ENCODE results near the gene RAD51AP2.
"Not testable (repeated sequence)": the region's sequence is repeated elsewhere in the genome, so short reads cannot be mapped to it uniquely, and the experiment has no call there.

The RAD51AP2 gene

DNA sequence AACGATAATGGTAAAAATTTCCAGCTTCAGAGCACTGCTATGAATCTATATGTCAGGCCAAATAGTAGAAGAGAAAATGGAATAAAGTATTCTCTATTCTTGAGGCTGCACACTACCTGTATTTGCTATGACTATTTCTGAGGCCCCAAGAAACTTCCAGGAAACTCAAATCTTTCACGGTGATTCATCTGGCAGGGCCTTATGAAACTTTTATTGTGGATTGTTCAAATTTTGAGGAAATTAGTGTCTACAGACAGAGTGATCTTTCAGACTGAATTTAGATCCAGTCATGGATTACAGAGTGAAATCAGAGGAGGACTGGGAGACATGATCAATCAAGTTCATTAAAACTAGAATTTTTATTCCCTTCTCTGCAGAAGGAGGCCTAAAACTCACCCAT is 18.2 kb upstream of the RAD51AP2 start:
- no peak for DNase-seq

- DNase-seq: no peak
These were observed 15.3 kb upstream of the RAD51AP2 start for GRCh38 chr2:17533546-17533945.

- no peak for DNase-seq
These were observed 11.5 kb upstream of the RAD51AP2 start for GRCh38 chr2:17529771-17530170.

DNA sequence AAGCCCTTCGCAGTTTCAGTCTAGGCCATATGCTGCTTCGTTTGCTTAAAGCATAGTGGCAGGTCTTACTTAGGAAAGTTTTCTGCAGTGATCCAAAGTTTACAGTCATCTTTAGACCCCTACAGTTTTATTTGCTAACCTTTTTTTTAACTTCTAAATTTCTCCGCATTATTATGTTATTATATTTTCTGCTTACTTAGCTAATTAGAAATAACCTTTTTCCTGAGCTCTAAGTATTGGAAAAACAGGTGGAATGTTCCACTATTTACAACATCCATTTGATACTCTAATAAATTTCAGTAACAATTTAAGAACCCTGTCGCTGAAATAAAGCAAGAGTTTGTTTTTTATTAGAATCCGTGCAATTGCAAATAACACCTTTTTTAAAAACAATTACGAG is 4.1 kb upstream of the RAD51AP2 start:
- DNase-seq: no peak

DNA sequence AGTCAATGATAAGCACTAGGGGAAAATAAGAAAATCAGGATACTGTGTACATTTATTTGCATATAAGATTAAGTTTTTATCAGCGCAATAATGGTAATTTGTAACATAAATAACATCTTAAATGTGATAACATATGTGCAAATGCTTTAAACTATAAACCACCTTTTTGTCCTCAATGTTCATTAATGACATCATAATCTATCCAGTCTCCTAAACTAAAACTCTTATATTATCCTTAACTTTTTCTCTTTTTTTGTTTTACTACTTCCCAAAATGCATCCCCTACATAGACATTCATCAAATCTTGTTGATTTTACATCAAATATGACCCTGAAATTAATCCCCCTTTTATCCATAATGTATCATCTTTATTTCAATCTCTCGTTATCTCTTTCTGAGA is 3.4 kb upstream of the RAD51AP2 start:
- no peak for DNase-seq

GRCh38 chr2:17520761-17521160 is 2.5 kb upstream of the RAD51AP2 start:
- DNase-seq: no peak

DNA sequence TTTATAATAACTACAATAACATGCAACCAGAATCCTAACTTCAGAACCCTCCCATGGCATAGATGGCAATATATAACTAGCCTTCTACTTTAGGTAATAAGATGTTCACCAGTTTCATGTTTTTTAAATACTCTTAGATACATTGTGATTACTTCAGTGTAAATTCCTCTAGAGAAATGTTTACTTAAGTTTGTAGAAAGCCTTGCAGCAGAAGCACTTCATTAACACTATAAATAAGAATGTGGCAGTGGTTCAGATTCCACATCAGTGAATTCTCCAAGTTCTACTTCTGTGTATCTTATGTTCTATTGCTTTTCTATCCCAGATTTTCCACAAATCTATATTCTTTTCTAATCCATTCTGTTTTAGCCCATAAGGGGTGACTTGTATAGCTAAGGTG is 1.2 kb upstream of the RAD51AP2 start:
- DNase-seq: no peak

DNA sequence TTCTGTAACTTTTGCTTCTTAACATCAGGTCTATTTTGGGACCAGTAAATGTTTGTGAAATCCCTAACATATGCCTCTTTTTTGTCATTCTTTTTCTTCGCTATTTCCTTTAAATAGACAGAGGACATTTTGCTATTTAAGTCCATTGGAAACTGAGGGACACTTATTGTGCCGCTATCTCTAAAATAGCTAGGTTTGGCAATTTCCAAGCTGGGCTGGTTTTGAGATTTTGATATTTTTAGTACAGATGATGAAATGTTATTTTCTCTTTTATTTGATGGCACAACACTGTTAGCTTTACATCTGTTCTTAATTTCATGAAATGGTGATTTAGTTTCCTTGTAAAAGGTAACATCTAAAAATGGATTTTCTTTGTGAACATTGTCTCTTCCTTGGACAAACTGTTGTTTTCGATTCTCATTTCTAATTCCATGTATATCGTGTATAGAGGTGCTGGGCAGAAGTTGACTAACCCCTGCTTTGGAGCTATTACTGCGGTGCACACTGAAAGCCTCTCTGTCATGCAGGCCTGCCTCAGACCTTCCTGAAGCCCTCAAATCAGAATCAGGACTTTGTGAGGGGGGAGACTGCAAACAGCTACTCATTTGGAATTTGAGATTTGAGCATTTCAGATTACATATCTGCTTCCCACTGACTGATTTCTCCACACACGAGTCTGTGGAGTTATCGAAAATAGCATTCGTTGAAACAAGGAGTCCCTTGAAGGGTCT is 594 bp downstream of the RAD51AP2 start:
- DNase-seq: no peak

GRCh38 chr2:17515652-17516051 is 2.6 kb downstream of the RAD51AP2 start:
- peak in 1 of 2 donors; percentile 11 for DNase-seq

- DNase-seq: peak in 1 of 2 donors; percentile 5
These were observed 11.3 kb downstream of the RAD51AP2 start for GRCh38 chr2:17506736-17507616.

DNA sequence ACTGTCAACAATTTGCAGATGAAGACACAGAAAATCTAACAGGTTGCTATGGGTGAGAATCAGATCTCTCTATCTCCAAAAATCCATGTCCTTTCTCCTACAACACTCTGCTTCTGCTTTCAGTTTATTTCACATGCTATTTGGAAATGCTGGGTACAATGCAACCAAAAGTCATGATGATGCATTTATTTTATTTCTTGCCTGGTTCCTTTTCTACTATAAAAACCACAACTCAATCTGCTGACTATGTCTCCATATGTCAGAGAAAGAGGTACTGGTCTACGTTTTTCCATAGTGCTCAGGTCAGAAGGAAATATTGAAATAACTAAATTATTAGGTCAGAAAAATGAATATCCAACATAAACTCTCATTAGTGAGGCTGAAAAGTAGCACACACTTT is 20.5 kb downstream of the RAD51AP2 start:
- peak; percentile 24 to 29 for DNase-seq

DNA sequence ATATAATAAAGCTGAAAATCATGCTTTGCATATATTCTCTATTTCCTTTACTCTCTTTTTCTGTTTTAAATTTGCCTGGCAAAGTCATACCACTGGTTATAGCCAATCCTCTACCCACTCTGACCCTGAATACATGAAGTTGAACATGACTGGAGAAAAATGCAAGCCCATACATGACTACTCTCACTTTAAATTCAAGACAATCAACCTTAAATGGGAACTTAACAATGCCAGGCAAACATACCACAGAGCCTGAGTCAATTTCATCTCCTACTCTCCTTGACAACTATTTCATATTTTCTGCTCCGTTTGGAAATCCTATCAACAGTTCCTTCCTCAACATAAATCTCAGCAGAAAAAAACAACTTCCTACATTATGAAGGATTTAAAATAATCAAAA is 22.6 kb downstream of the RAD51AP2 start:
- DNase-seq: no peak

GRCh38 chr2:17490165-17490564 is 28.1 kb downstream of the RAD51AP2 start:
- not testable (repeated sequence) for DNase-seq

GRCh38 chr2:17488610-17489009 is 29.6 kb downstream of the RAD51AP2 start:
- DNase-seq: not testable (repeated sequence)

GRCh38 chr2:17483496-17483895 is 34.7 kb downstream of the RAD51AP2 start:
- DNase-seq: no peak

- no peak for DNase-seq
These were observed 35.6 kb downstream of the RAD51AP2 start for GRCh38 chr2:17482651-17483050.

GRCh38 chr2:17479875-17480274 is 38.4 kb downstream of the RAD51AP2 start:
- no peak for DNase-seq

GRCh38 chr2:17476830-17477229 is 41.4 kb downstream of the RAD51AP2 start:
- no peak for DNase-seq

DNA sequence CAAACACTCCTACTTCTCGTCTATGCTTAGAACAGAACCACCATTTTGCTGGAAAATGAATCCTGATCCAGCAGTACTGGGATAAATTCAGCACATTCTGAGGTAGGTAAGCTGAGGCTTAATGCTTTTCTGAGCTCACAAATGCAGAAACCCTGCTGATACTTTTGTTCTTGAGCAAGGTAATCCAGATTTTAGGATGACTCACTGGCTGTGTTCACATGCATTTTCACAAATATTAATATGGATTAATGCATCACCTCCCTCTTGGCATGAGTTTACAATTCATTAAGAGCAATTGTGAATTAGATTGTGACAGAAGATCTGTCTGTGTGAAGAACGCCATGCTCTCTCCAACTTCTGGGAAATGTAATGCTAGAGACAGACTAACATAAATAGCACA is 42.2 kb downstream of the RAD51AP2 start:
- DNase-seq: no peak

- peak; percentile 60 to 75 for DNase-seq
These were observed 43.0 kb downstream of the RAD51AP2 start for GRCh38 chr2:17475286-17475685.

DNA sequence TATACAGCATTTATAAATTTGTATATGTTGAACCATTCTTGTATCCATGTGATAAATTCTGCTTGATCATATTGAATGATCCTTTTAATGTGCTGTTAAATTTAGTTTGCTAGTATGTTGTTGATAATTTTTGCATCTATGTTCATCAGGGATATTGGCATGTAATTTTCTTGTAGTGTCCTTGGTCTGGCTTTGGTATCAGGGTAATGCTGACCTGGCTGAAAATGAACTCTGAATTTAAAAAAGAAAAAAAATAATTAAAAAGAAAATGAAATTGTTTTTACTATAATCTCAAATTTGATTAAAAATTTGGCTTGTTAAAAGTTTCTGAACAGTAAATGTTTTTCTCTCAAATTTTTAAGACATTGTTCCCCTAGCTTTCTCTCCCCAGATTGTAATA is 46.3 kb downstream of the RAD51AP2 start:
- no peak for DNase-seq

DNA sequence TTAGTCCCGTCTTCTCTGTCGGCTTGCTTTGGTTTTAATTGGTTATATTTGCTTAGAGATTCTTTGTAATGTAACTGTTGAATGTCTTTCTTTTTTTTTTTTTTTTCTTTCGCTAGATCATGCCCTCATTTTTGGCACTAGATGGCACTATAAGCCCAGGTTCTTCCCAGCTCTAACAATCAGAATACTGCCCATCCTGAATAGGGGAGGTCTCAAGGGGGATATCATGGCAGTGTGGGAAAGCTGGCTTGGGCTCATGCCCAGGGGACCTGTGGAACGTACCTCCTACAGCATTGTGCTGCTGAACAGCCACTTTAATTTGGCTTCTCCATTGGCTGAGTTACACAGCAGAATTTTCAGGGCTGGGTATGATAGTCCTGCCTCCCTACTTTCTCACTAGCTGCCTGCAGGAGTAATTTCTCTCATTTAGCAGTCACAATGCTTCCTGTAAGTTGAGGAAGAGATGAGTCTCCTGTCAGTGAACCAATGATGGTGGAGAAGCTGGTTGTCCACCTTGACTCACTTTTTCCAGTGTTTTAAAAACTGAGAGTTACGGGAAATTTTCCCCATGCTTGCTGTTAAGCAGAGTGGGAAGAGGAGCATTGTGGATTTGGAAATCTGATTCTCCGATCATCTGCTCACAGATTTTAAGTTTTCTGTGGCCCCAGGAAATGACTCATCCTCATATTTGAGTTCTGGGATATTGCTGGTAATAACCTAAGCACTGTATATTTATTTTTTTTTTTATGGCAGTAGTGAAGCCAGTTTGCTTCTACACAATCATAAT is 47.2 kb downstream of the RAD51AP2 start:
- DNase-seq: peak; percentile 3 to 24

DNA sequence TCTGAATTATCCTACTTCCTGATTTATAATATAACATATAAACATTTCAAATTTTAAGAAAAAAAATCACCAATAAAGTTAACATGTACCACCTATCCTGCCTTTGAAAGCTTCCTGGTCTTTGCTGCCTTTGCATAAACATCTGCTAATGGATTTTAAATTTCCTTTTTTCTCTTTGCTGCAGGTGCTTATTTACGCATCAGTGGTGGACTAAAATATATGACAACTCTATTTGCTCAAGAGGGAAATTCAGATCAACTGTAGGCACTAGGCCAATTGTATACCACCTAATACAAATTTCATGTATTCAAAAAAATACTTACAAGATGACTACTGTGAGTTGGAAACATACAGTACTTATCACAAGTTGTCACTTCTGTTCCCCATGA is 57.2 kb downstream of the RAD51AP2 start:
- DNase-seq: no peak
